IPS-15b (cell line): ENCODE data around the gene DCBLD1.

Source experiments
- H3K27me3 ChIP-seq: one replicate; pipeline ENCODE4 v1.6.1; 2013; ENCODE audit warnings: low read length; ENCODE audit not compliant: control insufficient read depth, insufficient read depth
- H3K36me3 ChIP-seq: one replicate; pipeline ENCODE4 v1.6.1; 2013; ENCODE audit warnings: low read length; ENCODE audit not compliant: control insufficient read depth, insufficient read depth
- H3K4me1 ChIP-seq: one replicate; pipeline ENCODE4 v1.6.1; 2013; ENCODE audit warnings: mild to moderate bottlenecking, low read length; ENCODE audit not compliant: control insufficient read depth, insufficient read depth
- H3K4me3 ChIP-seq: one replicate; pipeline ENCODE4 v1.5.1; 2013; ENCODE audit warnings: low read depth, low read length
- H3K9ac ChIP-seq: one replicate; pipeline ENCODE4 v1.6.1; 2013; ENCODE audit warnings: low read depth, mild to moderate bottlenecking, low read length
- H3K9me3 ChIP-seq: one replicate; pipeline ENCODE4 v1.6.1; 2013; ENCODE audit warnings: mild to moderate bottlenecking, low read length; ENCODE audit not compliant: control insufficient read depth, insufficient read depth

The DCBLD1 gene

DNA sequence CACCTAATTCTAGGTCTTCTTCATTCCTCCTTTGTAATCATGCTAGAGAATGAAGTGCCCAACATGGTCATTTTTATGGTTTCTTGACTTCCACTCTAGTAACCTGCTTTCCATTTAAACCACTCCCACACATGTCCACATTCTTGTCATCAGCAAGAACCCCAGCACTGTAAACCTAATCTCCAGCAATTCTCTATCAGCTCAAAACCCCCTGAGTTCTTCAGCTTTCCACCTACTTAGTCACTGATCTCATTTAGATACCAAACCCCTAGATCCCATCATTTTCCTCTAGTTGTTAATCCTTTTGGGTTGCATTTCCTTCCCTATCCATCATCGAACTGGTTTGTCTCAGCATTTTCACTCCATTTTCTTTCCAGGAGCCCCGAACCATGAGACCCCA is 70.1 kb downstream of the DCBLD1 start:
- Histone ChIP-seq H3K27me3 (peaks cover 2% of the 10 kb centered on the region), H3K4me1 (peaks cover 6% of the 10 kb centered on the region), H3K9ac (no peak overlapping the region), H3K4me3 (no peak overlapping the region), H3K36me3 (no peaks in the 10 kb centered on the region), H3K9me3 (no peaks in the 10 kb centered on the region)

DNA sequence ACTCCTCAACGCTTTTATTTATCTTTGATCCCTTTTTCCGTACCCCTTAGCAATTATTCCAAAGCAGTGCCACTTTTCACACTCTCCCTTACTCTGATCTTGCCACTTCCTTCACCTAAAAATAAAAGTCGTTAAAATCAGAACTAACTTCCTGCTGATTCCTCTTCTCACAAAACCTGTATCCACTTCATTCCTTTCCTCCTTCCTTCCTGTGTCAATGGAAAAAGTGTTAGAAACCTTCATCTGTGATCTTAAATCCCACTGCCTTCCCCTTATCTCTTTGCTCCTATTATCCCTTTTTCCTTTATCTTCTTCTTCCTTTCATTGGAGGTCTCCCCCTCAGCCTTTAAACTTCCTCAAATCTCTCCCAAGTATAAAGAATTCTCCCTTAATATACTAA is 70.7 kb downstream of the DCBLD1 start:
- H3K4me1 ChIP-seq = peaks cover 6% of the 10 kb centered on the region
- no peak overlapping the region for H3K4me3 ChIP-seq
- peaks cover 2% of the 10 kb centered on the region for H3K27me3 ChIP-seq
- H3K9ac ChIP-seq = no peak overlapping the region
- no peaks in the 10 kb centered on the region for H3K36me3 ChIP-seq
- no peaks in the 10 kb centered on the region for H3K9me3 ChIP-seq

- Histone ChIP-seq H3K9ac (no peak overlapping the region), H3K9me3 (no peaks in the 10 kb centered on the region), H3K4me1 (peaks cover 3% of the 10 kb centered on the region), H3K4me3 (no peak overlapping the region), H3K27me3 (no peaks in the 10 kb centered on the region), H3K36me3 (no peaks in the 10 kb centered on the region)
Observed at GRCh38 chr6:117555262-117555849, 72.9 kb downstream of the DCBLD1 start.

- no peak overlapping the region for H3K9ac ChIP-seq
- H3K36me3 ChIP-seq = no peaks in the 10 kb centered on the region
Observed at GRCh38 chr6:117555882-117556498, 73.5 kb downstream of the DCBLD1 start.

GRCh38 chr6:117557951-117558350 is 75.5 kb downstream of the DCBLD1 start:
- Histone ChIP-seq H3K27me3 (no peaks in the 10 kb centered on the region), H3K4me3 (no peak overlapping the region), H3K9me3 (no peaks in the 10 kb centered on the region), H3K4me1 (peaks cover 3% of the 10 kb centered on the region), H3K36me3 (no peaks in the 10 kb centered on the region), H3K9ac (no peak overlapping the region)

More at GRCh38 chr6:117555882-117556498, 73.5 kb downstream of the DCBLD1 start:
- Histone ChIP-seq H3K9me3 (no peaks in the 10 kb centered on the region), H3K4me1 (peaks cover 3% of the 10 kb centered on the region), H3K27me3 (no peaks in the 10 kb centered on the region), H3K4me3 (no peak overlapping the region)

- Histone ChIP-seq H3K9ac (no peak overlapping the region), H3K36me3 (no peaks in the 10 kb centered on the region), H3K4me1 (no peaks in the 10 kb centered on the region), H3K9me3 (no peaks in the 10 kb centered on the region), H3K27me3 (no peaks in the 10 kb centered on the region), H3K4me3 (no peak overlapping the region)
Observed at GRCh38 chr6:117558818-117559217, 76.3 kb downstream of the DCBLD1 start.

GRCh38 chr6:117559299-117559698 is 76.8 kb downstream of the DCBLD1 start:
- Histone ChIP-seq H3K36me3 (no peaks in the 10 kb centered on the region), H3K9ac (no peak overlapping the region), H3K4me1 (no peaks in the 10 kb centered on the region), H3K4me3 (no peak overlapping the region), H3K9me3 (no peaks in the 10 kb centered on the region), H3K27me3 (no peaks in the 10 kb centered on the region)

- H3K27me3 ChIP-seq = no peaks in the 10 kb centered on the region
- no peak overlapping the region for H3K9ac ChIP-seq
- H3K9me3 ChIP-seq = no peaks in the 10 kb centered on the region
- H3K4me1 ChIP-seq = no peaks in the 10 kb centered on the region
- H3K36me3 ChIP-seq = no peaks in the 10 kb centered on the region
- no peak overlapping the region for H3K4me3 ChIP-seq
Observed at GRCh38 chr6:117561128-117561527, 78.7 kb downstream of the DCBLD1 start.

- Histone ChIP-seq H3K36me3 (no peaks in the 10 kb centered on the region), H3K4me3 (no peak overlapping the region), H3K4me1 (no peaks in the 10 kb centered on the region)
Observed at GRCh38 chr6:117564681-117565080, 82.2 kb downstream of the DCBLD1 start.

DNA sequence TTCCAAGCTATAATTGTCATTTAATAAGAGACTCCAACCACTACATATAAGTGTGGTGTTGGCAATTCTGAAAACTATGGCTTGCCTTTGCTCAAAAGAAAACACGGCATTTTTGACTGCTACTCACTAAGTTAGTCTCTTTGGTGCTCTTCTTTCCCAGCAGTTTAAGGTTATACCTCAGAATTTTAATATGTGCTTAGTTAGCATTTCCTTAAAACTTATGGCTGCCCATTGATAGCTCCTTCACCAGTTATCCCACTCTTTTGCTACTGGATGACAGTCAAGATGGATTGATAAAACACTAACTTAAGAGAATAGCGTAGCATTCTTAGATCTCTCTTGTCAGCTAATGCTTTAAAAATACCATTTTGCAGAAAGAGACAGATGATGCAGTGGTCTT is 85.8 kb downstream of the DCBLD1 start:
- Histone ChIP-seq H3K36me3 (no peaks in the 10 kb centered on the region), H3K9me3 (no peaks in the 10 kb centered on the region), H3K27me3 (no peaks in the 10 kb centered on the region), H3K9ac (no peak overlapping the region), H3K4me3 (no peak overlapping the region), H3K4me1 (no peaks in the 10 kb centered on the region)

More at GRCh38 chr6:117564681-117565080, 82.2 kb downstream of the DCBLD1 start:
- Histone ChIP-seq H3K9me3 (no peaks in the 10 kb centered on the region), H3K9ac (no peak overlapping the region), H3K27me3 (no peaks in the 10 kb centered on the region)

DNA sequence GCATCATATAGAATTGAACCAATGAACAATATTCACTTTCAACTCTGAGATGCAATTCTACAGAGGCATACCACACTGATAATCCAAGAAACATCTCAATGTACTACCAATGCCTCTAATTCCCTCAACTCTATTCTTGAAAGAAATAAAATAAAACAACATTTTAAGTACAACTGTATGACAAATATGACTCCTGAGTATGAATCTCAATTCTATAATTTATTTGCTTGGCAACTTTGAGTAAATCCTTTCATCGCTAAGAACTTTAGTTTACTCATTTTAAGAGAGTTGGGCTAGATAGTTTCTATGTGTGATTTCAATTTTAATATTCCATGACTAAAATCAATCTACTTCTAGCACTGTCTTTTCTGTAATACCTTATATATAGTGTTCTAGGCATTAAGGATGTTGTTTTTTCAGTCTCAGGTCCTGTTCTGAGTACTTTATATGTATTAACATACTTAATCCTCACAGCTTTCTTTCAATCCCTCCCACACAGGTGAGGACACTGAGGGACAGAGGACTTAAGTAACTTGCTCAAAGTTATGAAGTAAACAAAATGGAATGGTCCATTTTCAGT is 86.4 kb downstream of the DCBLD1 start:
- no peaks in the 10 kb centered on the region for H3K9me3 ChIP-seq
- no peaks in the 10 kb centered on the region for H3K27me3 ChIP-seq
- H3K9ac ChIP-seq = no peak overlapping the region
- no peaks in the 10 kb centered on the region for H3K36me3 ChIP-seq
- no peak overlapping the region for H3K4me3 ChIP-seq
- no peaks in the 10 kb centered on the region for H3K4me1 ChIP-seq

DNA sequence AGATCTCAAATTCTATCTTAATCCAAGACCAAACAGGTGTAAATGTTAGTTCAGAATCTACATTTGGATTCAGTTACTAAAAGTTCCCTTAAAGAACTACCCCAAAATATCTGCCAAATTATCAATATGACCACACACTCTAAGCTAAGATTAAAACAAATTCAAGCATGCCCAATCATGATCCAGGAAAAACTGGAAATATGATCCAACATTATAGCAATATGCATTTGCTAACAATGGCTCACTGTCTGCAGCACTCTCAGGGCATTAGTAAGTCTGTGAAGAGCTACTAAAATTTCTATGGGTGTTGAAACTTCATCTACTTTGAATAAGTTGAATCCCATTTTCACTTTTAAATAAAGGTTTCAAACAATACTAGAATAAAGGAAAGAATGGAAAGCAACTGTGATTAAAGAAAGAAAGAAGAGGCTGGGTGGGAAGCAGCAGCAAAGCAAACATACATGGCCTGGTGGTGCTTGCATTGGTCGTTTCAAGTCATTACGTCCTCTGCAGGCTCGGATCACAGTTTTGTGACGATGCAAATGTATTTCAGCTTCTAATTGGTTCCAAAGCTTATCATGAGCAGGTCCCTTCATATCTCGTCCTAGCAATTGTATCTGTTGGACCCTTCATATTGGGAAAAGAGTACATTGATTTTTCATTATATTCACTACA is 90.7 kb downstream of the DCBLD1 start:
- no peaks in the 10 kb centered on the region for H3K36me3 ChIP-seq
- no peak overlapping the region for H3K9ac ChIP-seq
- no peaks in the 10 kb centered on the region for H3K4me1 ChIP-seq
- no peak overlapping the region for H3K4me3 ChIP-seq
- H3K27me3 ChIP-seq = no peaks in the 10 kb centered on the region
- H3K9me3 ChIP-seq = no peaks in the 10 kb centered on the region
